ENCODE measurements around the gene GPR78.

GPR78 gene

DNA sequence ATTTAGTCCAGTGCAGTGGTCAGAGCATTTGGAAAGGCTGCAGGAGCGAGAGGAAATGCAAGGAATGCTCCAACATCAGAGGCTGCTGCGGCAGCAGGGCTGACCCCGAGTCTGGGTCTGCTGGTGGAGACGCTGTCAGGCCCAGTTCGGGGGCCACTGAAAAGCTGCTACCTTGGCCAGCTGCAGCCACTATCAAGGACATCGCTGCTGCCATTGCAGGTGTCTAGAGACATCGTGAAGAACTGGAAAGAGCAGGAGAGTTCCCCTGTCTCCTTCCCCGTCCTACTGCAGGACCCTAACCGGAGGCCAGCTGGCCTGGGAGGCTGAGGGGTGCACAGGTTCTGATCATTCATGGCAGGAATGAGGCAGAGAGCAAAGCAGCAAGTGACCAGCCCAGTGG, 29.5 kb upstream of the GPR78 start:
- H3K4me1 ChIP-seq (ENCODE audit: low read depth, poor library complexity, severe bottlenecking) = no peaks in the 10 kb centered on the region

GRCh38 chr4:8552024-8552423, 28.2 kb upstream of the GPR78 start:
- TF ChIP-seq, protein P1, sequence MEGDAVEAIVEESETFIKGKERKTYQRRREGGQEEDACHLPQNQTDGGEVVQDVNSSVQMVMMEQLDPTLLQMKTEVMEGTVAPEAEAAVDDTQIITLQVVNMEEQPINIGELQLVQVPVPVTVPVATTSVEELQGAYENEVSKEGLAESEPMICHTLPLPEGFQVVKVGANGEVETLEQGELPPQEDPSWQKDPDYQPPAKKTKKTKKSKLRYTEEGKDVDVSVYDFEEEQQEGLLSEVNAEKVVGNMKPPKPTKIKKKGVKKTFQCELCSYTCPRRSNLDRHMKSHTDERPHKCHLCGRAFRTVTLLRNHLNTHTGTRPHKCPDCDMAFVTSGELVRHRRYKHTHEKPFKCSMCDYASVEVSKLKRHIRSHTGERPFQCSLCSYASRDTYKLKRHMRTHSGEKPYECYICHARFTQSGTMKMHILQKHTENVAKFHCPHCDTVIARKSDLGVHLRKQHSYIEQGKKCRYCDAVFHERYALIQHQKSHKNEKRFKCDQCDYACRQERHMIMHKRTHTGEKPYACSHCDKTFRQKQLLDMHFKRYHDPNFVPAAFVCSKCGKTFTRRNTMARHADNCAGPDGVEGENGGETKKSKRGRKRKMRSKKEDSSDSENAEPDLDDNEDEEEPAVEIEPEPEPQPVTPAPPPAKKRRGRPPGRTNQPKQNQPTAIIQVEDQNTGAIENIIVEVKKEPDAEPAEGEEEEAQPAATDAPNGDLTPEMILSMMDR (conservative IDR thresholded peaks at IDR 0.05; ENCODE audit: low read depth, low read length) = no peak
- Histone ChIP-seq H3K79me2 (ENCODE audit: insufficient read depth, low read depth) (no peaks in the 10 kb centered on the region), H2AFZ (ENCODE audit: low read depth) (no peak overlapping the region), H3K4me1 (ENCODE audit: low read depth, poor library complexity, severe bottlenecking) (no peaks in the 10 kb centered on the region), H4K20me1 (ENCODE audit: insufficient read depth) (no peaks in the 10 kb centered on the region), H3K27me3 (ENCODE audit: insufficient read depth, low read depth) (no peaks in the 10 kb centered on the region), H3K4me3 (IDR thresholded peaks at IDR 0.05; ENCODE audit: insufficient read depth, low read depth, low read length) (no peak overlapping the region), H3K27ac (no peak overlapping the region), H3K9ac (no peak overlapping the region), H3K36me3 (ENCODE audit: insufficient read depth) (no peaks in the 10 kb centered on the region), H3K4me2 (no peak overlapping the region)

More for the DNA sequence above, 29.5 kb upstream of the GPR78 start:
- Histone ChIP-seq H3K4me2 (no peak overlapping the region), H3K27me3 (ENCODE audit: insufficient read depth, low read depth) (no peaks in the 10 kb centered on the region), H4K20me1 (ENCODE audit: insufficient read depth) (no peaks in the 10 kb centered on the region), H3K4me3 (IDR thresholded peaks at IDR 0.05; ENCODE audit: insufficient read depth, low read depth, low read length) (no peak overlapping the region), H2AFZ (ENCODE audit: low read depth) (no peak overlapping the region), H3K36me3 (ENCODE audit: insufficient read depth) (no peaks in the 10 kb centered on the region), H3K27ac (no peak overlapping the region), H3K9ac (no peak overlapping the region), H3K79me2 (ENCODE audit: insufficient read depth, low read depth) (no peaks in the 10 kb centered on the region)
- TF ChIP-seq, protein P1 (conservative IDR thresholded peaks at IDR 0.05; ENCODE audit: low read depth, low read length) = no peak

DNA sequence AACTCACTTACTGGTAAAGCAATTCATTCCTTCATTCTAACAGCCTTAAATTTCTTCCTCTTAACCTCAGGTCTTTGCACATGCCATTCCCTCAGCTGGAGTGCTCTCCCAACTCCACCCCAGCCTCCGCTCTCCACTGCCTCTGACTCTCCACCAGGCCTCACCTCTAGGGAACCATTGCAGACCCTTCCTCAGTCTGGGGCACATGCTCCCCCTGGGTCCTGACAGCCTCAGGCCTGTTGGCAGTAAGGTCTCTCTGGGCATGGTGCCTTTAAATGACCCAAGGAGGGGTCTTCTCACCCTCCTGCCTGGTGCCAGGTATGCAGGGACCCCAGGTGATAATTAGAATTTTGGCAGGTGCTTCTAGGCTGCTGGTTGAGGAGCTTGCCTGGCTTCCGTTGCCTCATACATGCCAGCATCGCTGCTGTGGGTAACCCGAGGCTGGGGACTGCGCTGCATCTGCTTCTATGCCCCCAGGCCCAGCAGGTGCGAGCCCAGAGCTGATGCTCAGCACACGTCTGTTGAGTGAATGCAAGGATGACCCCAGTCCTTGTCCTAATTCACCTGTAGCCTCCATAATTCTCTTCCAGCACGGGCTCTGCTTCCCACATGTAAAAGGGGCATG, 27.5 kb upstream of the GPR78 start:
- no peaks in the 10 kb centered on the region for H3K27me3 ChIP-seq (ENCODE audit: insufficient read depth, low read depth)
- no peak overlapping the region for H3K9ac ChIP-seq
- no peak overlapping the region for H3K4me3 ChIP-seq (IDR thresholded peaks at IDR 0.05; ENCODE audit: insufficient read depth, low read depth, low read length)
- TF ChIP-seq, protein P1 (conservative IDR thresholded peaks at IDR 0.05; ENCODE audit: low read depth, low read length) = no peak
- no peak overlapping the region for H3K27ac ChIP-seq
- no peaks in the 10 kb centered on the region for H4K20me1 ChIP-seq (ENCODE audit: insufficient read depth)
- H3K4me2 ChIP-seq = no peak overlapping the region
- no peak overlapping the region for H2AFZ ChIP-seq (ENCODE audit: low read depth)
- no peaks in the 10 kb centered on the region for H3K36me3 ChIP-seq (ENCODE audit: insufficient read depth)
- H3K4me1 ChIP-seq (ENCODE audit: low read depth, poor library complexity, severe bottlenecking) = no peaks in the 10 kb centered on the region
- H3K79me2 ChIP-seq (ENCODE audit: insufficient read depth, low read depth) = no peaks in the 10 kb centered on the region

DNA sequence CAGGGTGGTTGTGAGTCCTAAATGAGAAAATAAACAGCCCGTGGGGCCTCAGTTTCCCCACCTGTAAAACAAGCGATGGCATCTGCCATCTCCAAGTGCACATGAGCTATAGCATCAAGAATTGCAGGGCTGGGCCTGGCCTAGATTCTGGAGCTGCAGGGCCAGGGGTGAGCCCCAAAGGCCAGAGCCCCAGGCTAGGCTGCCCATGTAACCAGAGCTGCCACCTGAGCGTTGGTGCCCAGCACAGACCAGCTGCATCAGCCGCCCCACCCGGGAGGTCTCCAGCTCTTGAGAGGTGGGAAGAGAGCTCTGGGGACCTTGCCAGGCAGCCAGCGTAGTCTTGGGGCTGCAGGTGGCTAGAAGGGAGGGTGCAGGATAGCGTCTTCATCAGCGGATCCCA, 27.0 kb upstream of the GPR78 start:
- Histone ChIP-seq H2AFZ (ENCODE audit: low read depth) (no peak overlapping the region), H4K20me1 (ENCODE audit: insufficient read depth) (no peaks in the 10 kb centered on the region), H3K79me2 (ENCODE audit: insufficient read depth, low read depth) (no peaks in the 10 kb centered on the region), H3K27ac (no peak overlapping the region), H3K27me3 (ENCODE audit: insufficient read depth, low read depth) (no peaks in the 10 kb centered on the region), H3K4me2 (no peak overlapping the region), H3K4me1 (ENCODE audit: low read depth, poor library complexity, severe bottlenecking) (no peaks in the 10 kb centered on the region), H3K9ac (no peak overlapping the region), H3K4me3 (IDR thresholded peaks at IDR 0.05; ENCODE audit: insufficient read depth, low read depth, low read length) (no peak overlapping the region), H3K36me3 (ENCODE audit: insufficient read depth) (no peaks in the 10 kb centered on the region)
- TF ChIP-seq, protein P1 (conservative IDR thresholded peaks at IDR 0.05; ENCODE audit: low read depth, low read length) = no peak
